Prostate gland (tissue), 2 donors: ENCODE data around the gene ST7. TPM values are rescaled to one million over a fixed set of nuclear protein-coding genes. Genes with fewer than 3 reads are reported as not detected.

Experiments used
- DNase-seq: peaks from one replicate; pipeline ENCODE4 v3.0.0-alpha.2; 2019; ENCODE audit warnings: low spot score
- H3K27ac ChIP-seq, 2 donors: fragments of 200-600 bp; sonication (generic); 2 replicates each; pipeline ENCODE4 v1.5.1; 2017 to 2019
- H3K27me3 ChIP-seq: fragments of 200-600 bp; sonication (generic); replicated peaks from 2 replicates; pipeline ENCODE4 v1.5.1; 2019; ENCODE audit not compliant: insufficient read depth
- H3K36me3 ChIP-seq, 2 donors: fragments of 200-600 bp; sonication (generic); 1 replicate in 1 of 2; 2 replicates in 1 of 2; pipeline versions ENCODE4 v1.5.1 to v1.8.1; 2017 to 2019
- H3K4me1 ChIP-seq: fragments of 200-600 bp; sonication (generic); replicated peaks from 2 replicates; pipeline ENCODE4 v1.5.1; 2019
- H3K4me3 ChIP-seq, 2 donors: fragments of 200-600 bp; sonication (generic); 2 replicates each; pipeline ENCODE4 v1.5.1; 2017 to 2019
- H3K9me3 ChIP-seq: fragments of 200-600 bp; sonication (generic); 2 replicates; pipeline ENCODE4 v1.5.1; 2017
- POLR2A ChIP-seq: fragments of 450-650 bp; IDR thresholded peaks from one replicate; pipeline ENCODE4 v1.6.1; 2016; ENCODE audit warnings: antibody characterized with exemption, mild to moderate bottlenecking
- POLR2AphosphoS5 ChIP-seq: sonication (generic); formaldehyde crosslinking; IDR thresholded peaks from one replicate; pipeline ENCODE4 v1.6.1; 2017; ENCODE audit warnings: antibody characterized with exemption
- WGBS: methylation state at CpG from one replicate; pipeline ENCODE4 v1.1.5; 2018; 5-methylcytosine and 5-hydroxymethylcytosine counted together
- intact Hi-C: fragments of 100-400 bp; cut with DNase I; formaldehyde crosslinking; loops from one replicate; pipeline ENCODE4 v1.14.2; 2022
- total RNA-seq, 2 donors: library from RNA; depleted of rRNA; stranded (reverse); fragments of >200 nt; gene quantifications; one replicate each; pipeline ENCODE4 v1.1.0, GENCODE V29; 2016
- TF ChIP-seq, protein P1 (sequence below), 4 experiments: fragments of 200-600 bp in 2 of 4; fragments of 450-650 bp in 2 of 4; sonication (generic) in 2 of 4; IDR thresholded peaks; 1 replicate in 3 of 4; 2 replicates in 1 of 4; pipeline ENCODE4 v1.5.1; 2016 to 2019; ENCODE audit warnings: antibody characterized with exemption in 4 of 4, mild to moderate bottlenecking in 2 of 4, moderate library complexity in 2 of 4

ST7 gene
- total RNA-seq, 2 donors from 2014 or later: 18.7 to 27.5 TPM

DNA sequence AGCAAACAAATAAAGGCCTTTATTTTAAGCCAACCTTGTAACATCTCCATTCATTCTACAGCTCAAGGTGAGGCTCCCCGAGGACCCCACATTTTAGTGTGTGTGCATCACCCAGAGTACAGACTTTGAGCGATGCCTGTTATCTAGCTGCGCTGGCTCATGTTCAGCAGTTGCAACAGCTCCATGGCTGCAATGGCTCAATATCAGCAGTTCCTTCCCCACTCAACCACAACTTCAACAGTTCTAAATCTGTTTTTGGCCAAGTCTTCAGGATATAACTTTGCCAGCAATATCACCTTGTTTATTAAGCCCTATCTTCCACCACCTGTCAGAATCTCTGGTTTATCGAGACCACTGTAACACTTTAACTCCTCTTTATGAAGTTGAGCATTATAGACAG, 273.8 kb downstream of the ST7 start:
- 81% methylated on average over 4 of the region's 4 CpGs for WGBS
- H3K27me3 ChIP-seq: no peaks in the 10 kb centered on the region
- no peak for DNase-seq
- intact Hi-C loops: no loop called here
- TF ChIP-seq POLR2AphosphoS5 (no peak), POLR2A (no peak)
- TF ChIP-seq, protein P1, sequence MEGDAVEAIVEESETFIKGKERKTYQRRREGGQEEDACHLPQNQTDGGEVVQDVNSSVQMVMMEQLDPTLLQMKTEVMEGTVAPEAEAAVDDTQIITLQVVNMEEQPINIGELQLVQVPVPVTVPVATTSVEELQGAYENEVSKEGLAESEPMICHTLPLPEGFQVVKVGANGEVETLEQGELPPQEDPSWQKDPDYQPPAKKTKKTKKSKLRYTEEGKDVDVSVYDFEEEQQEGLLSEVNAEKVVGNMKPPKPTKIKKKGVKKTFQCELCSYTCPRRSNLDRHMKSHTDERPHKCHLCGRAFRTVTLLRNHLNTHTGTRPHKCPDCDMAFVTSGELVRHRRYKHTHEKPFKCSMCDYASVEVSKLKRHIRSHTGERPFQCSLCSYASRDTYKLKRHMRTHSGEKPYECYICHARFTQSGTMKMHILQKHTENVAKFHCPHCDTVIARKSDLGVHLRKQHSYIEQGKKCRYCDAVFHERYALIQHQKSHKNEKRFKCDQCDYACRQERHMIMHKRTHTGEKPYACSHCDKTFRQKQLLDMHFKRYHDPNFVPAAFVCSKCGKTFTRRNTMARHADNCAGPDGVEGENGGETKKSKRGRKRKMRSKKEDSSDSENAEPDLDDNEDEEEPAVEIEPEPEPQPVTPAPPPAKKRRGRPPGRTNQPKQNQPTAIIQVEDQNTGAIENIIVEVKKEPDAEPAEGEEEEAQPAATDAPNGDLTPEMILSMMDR (IDR thresholded peaks at IDR 0.05): no peak
- H3K9me3 ChIP-seq: no peaks in the 10 kb centered on the region
- no peaks in the 10 kb centered on the region for H3K4me1 ChIP-seq
- H3K27ac ChIP-seq: no peak overlapping the region
- no peak overlapping the region for H3K4me3 ChIP-seq
- H3K36me3 ChIP-seq: no peaks in the 10 kb centered on the region

DNA sequence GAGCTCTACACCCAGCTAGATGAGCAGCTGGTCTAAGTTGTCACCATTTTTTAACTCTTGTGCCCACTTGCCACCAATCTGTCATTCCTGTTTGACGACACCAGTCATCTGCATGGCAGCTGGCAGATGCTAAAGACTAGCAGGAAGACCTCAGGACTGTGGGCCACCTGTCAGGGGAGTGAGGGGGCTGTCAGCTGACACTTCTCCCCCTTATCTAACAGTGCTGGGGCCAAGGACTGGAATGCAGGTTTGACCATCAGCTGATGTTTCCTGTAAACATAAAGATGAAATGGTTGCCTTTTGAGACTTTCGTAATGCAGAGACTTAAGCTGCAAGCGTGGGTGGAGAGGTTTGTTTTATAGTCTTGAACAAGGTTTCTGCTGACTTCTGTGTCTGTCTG, 276.0 kb downstream of the ST7 start:
- Histone ChIP-seq H3K4me3 (no peak overlapping the region), H3K27ac (no peak overlapping the region), H3K9me3 (no peaks in the 10 kb centered on the region), H3K27me3 (no peaks in the 10 kb centered on the region), H3K4me1 (no peaks in the 10 kb centered on the region), H3K36me3 (no peaks in the 10 kb centered on the region)
- 92% methylated on average over 3 of the region's 3 CpGs for WGBS
- TF ChIP-seq POLR2A (no peak), POLR2AphosphoS5 (no peak)
- TF ChIP-seq, protein P1 (IDR thresholded peaks at IDR 0.05): no peak
- intact Hi-C loops: no loop called here
- no peak for DNase-seq

DNA sequence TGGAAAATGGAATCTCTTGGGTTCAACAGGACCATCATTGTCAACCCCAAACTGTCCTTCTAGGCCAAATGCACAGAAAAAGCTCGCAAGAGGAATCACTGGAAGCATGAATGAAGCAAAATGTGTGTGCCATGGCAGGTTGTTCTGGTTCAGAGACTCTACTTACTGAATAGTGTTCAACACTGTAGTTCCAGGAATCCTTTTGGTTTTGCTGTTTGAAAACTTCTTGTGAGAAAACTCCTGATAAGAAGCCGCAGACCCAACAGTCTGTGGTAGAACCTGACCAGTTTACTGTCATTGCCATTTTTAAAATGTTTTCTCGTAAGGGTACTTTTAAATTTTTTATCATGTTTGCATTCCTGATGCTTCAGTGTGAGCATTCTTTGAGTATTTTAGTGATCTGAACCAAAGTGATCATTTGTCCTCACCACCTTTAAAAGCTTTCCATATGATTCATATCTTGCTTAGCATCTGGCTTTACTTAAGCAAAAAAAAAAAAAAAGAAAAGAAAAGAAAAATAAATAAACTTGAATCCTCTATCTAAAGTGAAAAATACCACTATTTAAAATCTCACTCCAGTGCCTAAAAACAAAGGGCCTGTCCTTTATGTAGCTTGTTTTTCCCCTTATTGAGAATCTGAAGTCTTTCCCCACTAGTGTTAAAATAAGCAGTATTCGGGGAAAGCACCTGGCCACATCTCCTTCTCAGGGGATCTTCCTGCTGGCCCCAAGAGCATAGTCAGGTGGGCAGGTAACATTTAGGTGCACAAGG, 277.2 kb downstream of the ST7 start:
- Histone ChIP-seq H3K9me3 (no peaks in the 10 kb centered on the region), H3K4me1 (no peaks in the 10 kb centered on the region), H3K27ac (no peak overlapping the region), H3K4me3 (no peak overlapping the region), H3K36me3 (no peaks in the 10 kb centered on the region), H3K27me3 (no peaks in the 10 kb centered on the region)
- 70% methylated on average over 4 of the region's 4 CpGs for WGBS
- no peak for DNase-seq
- TF ChIP-seq POLR2A (no peak), POLR2AphosphoS5 (no peak)
- TF ChIP-seq, protein P1 (IDR thresholded peaks at IDR 0.05): no peak
- intact Hi-C loops: no loop called here

DNA sequence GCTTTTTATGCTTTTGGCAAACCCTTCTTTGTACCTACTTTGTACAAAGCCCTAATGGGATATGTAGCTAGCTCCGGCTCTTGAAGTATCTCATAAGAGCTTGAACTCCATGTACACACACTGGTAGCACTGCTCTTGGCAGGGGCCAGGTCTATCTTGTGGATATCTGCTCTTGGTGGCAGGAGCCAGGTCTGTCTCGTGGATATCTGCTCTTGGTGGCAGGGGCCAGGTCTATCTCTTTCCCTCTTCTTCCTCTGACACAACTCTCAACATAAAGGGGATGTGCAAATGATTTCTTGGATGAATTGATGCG, 277.7 kb downstream of the ST7 start:
- H3K4me3 ChIP-seq: no peak overlapping the region
- intact Hi-C loops: no loop called here
- no peaks in the 10 kb centered on the region for H3K9me3 ChIP-seq
- TF ChIP-seq, protein P1 (IDR thresholded peaks at IDR 0.05): no peak
- TF ChIP-seq POLR2A: no peak
- no peaks in the 10 kb centered on the region for H3K36me3 ChIP-seq
- WGBS: 82% methylated on average over 3 of the region's 3 CpGs
- no peak for DNase-seq
- no peaks in the 10 kb centered on the region for H3K4me1 ChIP-seq
- no peaks in the 10 kb centered on the region for H3K27me3 ChIP-seq
- H3K27ac ChIP-seq: no peak overlapping the region

DNA sequence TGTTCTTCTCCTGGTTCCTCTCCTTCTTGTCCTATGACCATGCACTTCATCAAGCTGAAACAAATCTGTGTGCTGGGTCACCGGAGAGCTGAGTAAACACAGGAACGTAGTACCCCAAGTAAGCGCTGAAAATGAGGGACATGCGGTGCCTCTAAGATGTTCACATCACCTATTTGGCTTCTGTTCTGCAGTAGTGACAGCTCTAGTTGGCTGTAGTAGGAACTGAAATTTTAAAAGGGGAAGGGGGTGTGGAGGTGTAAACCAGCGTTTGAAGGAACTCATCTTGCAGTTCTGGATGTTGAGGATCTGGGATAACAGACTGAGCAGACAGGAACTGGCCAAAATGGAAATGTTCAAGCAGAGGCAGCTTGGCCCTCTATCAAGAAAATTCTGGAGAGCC, 284.3 kb downstream of the ST7 start:
- intact Hi-C loops: no loop called here
- H3K27me3 ChIP-seq: no peaks in the 10 kb centered on the region
- no peak for TF ChIP-seq POLR2A
- TF ChIP-seq, protein P1 (IDR thresholded peaks at IDR 0.05): no peak
- TF ChIP-seq POLR2AphosphoS5: no peak
- no peak for DNase-seq
- 44% methylated on average over 5 of the region's 5 CpGs for WGBS
- no peak overlapping the region for H3K27ac ChIP-seq
- no peaks in the 10 kb centered on the region for H3K9me3 ChIP-seq
- H3K4me1 ChIP-seq: no peaks in the 10 kb centered on the region
- H3K4me3 ChIP-seq: no peak overlapping the region
- no peaks in the 10 kb centered on the region for H3K36me3 ChIP-seq
